Renal cortical epithelial cell (primary cell): ENCODE measurements around the gene FN3K. TPM values are rescaled to one million over a fixed set of nuclear protein-coding genes. Genes with fewer than 3 reads are reported as not detected.

ENCODE experiments used
- DNase-seq: peaks from one replicate; pipeline ENCODE4 v3.0.0-alpha.2; 2011; ENCODE audit warnings: low read depth
- total RNA-seq: library from RNA; depleted of rRNA; stranded (reverse); fragments of >200 nt; gene quantifications from 2 replicates; pipeline ENCODE4 v1.2.3, GENCODE V29; 2014

FN3K gene
- total RNA-seq, 1 donor from 2014 or later: 16.8 TPM

DNA sequence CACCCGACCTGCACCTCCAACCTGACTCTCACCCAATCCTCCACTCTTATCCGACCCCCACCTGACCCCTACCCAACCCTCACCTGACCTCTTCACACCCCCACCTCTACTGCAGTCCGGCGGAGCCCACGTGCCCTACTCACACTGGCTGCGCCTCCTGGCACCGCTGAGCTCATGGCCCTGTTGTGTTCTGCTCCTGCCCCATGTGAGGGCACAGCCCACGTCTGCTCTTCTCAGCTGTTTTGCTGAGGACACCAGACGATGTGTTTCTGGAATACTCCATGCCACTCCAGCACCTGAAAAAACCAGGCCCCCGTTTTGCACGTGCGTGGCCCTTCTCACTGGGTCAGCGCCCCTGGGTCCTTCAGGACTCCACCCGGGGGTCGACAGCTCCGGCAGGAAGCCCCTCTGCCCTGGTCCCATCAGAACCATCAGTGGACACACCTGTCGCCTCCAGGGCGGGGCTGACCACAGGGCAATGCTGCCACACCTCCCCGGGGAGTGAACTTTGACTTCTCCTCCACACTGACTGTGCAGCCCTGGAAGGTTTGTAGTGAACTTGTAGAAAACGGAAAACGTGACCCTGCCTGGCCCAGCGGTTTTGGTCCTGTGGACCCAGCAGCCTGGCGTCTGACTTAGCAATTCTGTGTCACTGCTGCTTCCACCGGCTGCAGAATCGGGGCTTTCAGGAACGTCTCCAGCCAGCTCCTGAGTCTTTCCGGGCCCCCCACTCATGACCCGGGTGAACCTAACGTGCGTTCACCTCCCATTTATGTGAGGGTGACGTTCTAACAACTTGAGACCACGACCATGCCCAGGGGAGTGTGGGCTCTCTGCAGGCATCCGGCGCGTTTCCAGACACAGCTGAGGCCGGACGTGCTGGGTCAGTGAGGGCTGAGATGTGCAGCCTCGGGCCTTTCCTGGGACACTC is 31.2 kb upstream of the FN3K start:
- DNase-seq: no peak

DNA sequence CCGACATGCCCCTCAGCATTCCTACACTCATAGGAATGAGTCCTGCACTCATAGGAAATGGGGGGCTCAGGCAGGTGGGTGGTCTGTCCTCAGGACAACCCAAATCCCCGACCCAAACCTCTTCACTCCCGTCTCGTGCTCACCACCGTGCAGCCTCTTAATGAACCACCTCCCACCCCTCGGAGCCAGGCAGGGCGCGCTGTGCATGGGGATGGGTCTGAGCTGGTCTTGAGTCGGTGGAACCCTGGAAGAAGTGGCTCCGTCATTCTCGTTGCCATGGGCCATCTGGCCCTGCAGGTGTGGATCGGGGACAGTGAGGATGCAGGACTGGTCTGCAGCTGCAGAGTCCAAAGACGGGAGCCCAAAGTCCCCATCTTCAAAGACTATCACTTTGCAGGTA is 30.5 kb upstream of the FN3K start:
- DNase-seq: no peak

DNA sequence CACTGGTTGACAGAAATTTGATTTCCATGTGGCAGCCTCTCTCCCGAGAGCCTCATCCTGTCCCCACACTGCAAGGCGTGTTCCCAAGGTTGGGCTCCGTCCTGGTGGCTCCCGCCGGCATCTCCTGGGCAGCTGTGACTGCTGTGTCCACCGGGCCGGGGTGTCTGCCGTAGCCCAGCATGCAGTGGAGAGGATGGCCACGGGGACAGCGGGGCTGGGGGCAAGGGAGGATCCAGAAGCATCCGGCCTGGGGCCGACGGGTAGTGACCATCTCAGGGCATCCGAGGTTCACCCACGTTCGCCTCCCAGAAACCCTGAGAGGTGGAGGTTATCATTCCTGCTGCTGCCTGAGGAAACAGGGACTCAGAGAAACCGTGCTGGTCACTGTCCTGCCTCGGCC is 29.7 kb upstream of the FN3K start:
- DNase-seq: no peak

DNA sequence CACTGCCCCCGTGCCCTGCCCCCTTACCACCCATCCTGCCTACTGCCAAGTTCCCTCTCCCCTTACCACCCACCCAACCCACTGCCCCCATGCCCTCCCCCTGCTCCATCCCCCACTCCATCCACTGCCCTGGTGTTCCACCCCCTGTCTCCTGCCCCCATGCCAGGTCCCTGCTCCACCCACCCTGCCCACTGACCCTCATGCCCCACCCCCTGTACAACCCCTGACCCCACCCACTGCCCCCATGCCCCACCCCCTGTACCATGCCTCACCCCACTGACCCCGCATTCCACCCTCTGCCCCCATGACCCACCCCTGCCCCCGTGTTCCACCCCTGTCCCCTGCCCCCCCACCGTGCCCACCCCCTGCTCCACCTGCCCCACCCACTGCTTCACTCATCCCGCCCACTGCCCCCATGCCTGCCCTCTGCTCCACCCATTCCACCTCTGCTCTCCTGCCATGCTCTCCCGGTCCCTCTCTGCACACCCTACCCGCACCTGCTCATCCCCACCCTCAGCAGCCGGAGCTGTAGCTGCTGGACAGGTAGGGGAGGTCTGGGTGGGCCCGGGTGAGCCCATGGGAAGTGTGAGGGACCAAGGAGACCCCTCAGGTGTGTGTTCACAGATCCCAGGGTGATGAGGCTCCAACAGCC is 26.3 kb upstream of the FN3K start:
- no peak for DNase-seq

DNA sequence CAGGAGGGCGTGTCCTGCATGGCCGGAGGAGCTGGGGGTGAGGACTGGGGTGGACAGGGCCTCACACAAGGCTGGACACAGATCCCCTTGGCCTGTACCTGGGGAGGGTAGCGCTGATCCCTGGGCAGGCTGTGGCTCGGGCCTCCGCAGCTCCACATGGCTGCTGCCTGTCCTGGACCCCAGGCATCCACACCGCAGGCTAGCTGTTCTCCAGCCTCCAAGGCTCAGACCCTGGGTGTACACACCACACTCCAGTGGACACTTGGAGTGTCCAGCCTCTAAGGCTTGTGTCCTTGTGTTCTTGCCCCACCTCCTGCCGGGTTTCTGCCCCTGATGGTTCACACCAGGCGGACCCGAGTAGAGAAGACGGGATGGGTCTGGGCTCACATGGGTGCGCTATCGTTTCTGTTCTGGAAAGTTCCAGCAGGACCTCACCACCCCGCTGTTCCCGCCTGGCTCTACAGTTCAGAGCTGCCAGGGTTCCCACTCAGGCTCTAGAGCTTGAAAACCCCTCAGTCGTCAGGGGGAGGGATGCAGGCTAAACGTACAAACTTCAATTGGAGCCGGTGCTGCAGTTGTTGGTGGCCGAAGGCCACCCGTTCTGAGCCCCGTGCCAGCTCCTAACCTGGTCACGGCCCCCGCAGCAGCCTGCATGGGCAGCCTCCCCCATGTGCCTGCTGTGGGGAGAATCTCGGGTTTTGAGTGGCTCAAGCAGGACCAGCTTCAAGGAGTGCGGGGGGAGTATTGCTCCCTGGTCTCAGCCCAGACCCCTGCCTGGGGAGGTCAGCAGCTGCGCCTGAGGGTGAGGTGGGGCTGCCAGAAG is 25.5 kb upstream of the FN3K start:
- no peak for DNase-seq

DNA sequence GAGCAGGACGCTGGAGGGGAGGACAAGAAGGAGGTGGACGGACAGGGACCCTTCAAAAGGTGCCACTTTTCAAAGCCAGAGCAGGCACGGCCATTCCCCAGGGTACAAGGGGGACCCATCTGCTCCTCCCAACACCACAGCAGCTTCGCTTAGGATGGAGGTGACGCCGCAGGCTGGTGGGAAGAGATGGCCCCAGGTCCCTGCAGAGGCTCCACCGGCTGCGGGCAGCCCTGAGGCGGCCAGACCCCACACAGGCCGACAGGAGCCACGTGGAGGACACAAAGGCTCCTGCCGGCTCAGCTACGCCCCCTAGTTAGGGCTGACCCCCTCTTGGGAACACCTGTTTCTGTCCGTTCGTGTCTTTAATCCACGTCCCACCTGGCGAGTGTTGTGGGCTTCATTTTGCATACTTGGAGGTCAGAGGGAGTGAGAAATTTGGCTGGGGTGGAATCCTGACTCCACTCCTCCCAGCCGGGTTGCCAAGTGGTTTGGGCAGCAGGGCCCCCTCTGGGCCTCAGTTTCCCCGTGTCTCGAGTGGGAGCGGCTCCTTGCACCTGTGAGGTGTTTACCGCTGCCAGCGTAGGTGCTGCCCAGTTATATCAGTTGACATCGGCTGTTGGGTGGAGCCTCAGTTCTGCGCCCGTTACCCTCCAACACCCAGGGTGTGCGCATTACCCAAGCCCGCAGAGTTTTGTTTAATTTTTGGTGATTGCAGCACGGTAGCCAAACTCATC is 24.7 kb upstream of the FN3K start:
- no peak for DNase-seq

DNA sequence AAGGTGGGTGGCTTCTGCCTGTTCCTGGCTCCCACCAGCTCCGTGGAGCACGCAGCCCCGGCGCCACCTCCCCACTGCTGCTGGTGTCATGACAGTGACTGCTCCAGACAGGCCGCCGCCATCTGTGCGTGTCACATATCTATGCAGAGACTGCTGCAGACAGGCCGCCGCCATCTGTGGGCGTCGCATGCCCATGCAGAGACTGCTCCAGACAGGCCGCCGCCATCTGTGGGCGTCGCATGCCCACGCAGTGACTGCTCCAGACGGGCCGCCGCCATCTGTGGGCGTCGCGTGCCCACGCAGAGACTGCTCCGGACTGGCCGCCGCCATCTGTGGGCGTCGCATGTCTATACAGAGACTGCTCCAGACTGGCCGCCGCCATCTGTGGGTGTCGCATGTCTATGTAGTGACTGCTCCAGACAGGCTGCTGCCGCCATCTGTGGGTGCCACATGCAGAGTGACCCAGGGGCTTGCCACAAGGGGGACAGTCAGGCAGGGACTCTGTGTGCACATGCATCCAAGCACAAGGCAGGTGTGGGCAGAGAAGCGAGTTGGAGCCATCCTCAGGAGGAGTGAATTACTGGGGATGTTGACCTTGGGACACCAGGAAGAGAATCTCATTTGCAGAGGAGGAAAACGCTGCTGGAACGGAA is 22.2 kb upstream of the FN3K start:
- no peak for DNase-seq

DNA sequence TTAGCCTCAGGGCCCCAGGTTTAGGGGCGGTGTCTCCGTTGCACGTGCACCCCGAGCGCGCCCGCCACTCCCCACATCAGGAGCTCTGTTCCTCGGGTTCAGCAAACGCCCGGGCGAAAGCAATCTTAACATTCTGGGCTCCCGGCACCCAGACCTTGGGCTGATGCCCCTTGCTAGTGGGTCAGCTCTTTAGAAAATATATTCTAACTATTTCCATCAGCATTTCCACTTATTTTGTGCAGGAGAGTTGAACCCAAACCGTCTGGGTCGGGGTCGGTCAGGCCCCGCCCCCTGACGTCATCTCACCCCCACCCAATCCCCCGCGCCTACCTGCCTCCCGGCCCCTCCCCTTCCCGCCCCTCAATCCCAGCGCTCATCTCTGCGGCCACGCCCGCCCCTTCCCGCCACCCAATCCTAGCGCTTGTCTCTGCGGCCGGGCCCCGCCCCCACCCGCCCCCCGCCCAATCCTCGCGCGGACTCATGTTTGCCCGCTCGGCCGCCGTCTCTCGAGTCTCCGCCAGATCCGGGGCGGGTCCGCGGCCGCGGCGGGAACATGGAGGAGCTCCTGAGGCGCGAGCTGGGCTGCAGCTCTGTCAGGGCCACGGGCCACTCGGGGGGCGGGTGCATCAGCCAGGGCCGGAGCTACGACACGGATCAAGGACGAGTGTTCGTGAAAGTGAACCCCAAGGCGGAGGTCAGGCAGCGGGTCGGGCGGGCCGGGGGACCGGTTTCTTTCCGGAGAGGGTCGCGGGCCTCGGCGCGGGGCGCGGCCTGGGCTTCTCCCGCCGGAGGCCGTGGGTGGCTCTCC is 19.0 kb upstream of the FN3K start, which contains the start of gene FN3KRP:
FN3KRP (plus strand) TSS at position 504 of the 808 bp plus-strand sequence; CDS start at position 554, 50 bp downstream.
- DNase-seq: peak; percentile 73

DNA sequence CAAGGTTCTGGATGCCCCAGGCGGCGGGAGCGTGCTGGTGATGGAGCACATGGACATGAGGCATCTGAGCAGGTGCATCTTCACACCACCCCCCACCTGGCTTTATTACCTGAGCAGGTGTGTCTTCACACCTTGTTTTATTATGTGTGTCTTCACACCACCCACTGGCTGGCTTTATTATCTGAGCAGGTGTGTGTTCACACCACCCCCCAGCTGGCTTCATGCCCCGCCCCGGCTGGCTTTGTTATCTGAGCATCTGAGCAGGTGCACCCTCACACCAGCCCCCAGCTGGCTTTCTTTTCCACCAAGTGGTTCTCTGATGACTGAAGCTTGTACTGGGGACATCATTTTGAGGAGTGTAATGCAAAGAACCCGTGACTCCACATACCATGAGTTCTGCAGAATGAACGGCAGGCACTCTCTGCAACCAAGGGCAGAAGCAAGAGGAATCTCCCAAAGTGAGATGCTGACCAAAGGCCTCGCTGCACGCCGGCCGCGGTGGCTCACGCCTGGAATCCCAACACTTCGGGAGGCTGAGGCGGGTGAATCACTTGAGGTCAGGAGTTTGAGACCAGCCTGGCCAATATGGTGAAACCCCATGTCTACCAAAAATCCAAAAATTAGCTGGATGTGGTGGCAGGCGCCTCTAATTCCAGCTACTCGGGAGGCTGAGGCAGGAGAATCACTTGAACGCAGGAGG is 16.3 kb upstream of the FN3K start:
- no peak for DNase-seq

DNA sequence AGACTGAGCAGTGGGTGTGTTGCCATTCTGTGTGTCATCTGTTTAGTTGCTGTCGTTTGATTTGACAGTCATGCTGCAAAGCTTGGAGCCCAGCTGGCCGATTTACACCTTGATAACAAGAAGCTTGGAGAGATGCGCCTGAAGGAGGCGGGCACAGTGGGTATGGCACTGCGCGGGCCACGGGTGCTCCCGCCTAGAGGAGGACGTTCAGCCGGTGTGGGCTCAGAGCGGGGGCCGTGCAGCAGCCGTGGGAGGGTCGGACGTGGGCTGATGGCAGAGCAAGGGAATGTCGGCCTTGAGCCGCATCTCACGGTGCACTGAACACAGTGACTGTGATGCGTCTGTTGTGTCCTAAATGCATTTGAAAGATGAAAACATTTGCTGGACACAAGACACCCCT is 15.2 kb upstream of the FN3K start:
- no peak for DNase-seq

DNA sequence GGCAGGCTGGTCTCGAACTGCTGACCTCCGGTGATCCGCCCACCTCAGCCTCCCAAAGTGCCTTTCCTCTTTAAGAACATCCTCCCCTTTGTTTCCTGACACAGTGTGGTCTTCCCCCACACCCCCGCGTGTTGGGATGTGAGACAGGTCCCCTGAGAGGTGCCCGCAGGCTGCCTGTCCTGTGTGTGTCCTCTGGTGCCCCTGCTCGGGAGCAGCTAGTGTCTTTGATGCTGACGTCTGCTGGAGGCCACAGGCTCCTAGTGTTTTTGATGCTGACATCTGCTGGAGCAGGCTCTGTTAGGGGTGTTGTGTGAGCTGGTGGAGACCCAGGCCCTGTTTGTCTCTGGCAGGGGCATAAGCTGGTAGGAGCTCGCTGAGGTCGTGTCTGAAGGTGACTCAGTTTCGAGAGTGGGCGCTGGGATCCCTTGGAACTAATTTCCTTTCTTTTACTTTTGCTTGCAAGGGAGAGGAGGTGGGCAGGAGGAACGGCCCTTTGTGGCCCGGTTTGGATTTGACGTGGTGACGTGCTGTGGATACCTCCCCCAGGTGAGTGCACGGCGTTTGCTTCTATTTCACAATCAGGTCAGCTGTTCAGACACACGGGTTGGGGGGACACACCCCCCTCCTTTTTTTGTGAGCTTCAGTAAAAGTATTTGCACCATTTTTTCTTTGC is 12.9 kb upstream of the FN3K start:
- DNase-seq: no peak

DNA sequence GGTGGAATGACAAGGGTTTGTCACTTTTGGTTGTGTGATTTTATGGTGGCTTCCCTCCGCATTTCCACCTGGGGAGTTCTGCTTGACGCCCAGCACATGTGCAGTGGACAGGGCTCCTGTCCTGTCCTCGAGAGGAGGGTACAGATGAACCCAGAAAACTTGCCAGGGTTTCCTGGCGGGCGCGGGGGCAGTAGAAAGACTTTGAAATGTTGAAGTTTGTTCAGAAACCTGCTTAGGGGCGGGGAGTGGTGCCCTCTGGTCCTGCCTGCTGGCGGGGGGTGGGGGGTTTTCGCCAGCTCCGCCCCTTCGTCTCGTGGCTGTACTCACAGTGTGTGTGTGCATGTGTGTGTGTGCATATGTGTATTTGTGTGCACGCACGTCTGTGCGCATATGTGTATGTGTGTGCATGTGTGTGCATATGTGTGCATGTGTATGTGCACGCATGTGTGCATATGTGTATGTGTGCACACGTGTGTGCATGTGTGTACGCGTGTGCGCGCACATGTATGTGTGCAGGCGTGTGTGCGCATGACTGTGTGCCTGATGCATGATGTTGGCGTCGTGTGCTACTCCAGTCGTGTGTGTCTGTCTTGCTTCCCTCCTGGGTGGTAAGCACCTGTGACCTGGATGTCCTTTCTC is 12.1 kb upstream of the FN3K start:
- no peak for DNase-seq

DNA sequence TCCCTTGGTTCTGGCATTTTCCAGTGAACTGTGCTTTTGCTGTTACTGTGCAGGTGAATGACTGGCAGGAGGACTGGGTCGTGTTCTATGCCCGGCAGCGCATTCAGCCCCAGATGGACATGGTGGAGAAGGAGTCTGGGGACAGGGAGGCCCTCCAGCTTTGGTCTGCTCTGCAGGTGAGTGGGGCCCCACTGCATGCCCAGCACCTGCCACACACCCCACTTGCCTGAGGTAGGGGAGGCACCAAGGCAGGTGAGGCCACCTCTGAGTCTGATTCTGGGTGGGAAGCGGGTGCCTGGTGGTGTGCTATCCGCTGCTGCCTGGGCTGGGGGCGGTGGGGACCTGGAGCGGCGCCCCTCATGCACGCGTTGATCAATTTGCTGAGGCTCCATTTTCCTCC is 9.0 kb upstream of the FN3K start:
- no peak for DNase-seq

DNA sequence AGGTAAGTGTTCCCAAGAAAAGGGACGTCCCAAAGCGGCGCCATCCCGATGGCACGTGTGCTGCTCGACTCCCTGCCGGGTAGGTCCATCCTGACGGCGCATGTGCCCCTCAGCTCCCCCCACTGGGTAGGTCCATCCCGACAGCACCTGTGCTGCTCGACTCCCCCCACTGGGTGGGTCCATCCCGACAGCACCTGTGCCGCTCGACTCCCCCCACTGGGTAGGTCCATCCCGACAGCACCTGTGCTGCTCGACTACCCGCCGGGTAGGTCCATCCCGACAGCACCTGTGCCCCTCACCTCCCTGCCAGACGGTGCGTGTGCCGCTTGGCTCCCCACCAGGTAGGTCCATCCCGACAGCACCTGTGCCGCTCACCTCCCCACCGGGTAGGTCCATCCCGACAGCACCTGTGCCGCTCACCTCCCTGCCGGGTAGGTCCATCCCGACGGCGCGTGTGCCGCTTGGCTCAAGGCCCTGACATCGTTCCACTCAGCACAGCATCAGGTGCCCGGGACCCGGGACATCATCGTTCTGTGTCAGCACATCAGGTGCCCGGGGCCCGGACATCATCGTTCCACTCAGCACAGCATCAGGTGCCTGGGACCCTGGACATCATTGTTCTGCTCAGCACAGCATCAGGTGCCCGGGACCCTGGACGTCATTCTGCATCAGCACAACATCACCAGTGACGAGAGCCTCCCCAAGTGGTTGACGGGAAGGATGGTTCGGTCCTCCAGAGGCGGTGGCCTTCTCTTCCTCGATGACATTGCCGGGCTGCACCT is 5.7 kb upstream of the FN3K start:
- DNase-seq: no peak

DNA sequence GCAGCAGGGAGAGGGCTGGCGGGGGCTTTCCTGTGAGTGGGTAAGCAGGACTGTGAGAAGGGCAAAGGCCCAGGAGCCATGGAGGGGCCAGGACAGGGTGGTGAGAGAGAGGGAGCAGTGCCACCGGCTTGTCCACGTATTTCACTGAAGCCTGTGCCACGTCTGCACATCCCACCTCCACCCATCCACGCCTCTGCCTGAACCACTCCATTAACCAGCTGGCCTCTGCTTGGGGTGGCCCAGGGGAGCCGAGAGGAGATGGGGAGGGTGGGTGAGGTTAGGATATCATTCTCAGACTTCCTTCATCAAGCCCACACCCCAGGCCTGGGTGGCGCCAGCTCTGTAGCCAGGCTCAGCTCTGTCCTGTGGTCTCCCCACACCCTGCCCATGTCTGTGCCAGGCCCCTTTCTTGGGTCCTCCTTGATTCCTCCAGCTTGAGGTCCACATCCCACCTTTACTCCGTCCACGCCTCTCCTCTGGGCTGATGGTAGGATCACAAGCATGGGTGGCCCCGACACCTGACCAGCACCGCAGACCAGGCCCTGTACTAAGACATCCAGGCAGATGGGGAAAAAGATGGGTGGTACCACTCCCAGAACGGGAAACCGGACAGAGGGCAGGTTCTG is 3.2 kb upstream of the FN3K start:
- DNase-seq: no peak

DNA sequence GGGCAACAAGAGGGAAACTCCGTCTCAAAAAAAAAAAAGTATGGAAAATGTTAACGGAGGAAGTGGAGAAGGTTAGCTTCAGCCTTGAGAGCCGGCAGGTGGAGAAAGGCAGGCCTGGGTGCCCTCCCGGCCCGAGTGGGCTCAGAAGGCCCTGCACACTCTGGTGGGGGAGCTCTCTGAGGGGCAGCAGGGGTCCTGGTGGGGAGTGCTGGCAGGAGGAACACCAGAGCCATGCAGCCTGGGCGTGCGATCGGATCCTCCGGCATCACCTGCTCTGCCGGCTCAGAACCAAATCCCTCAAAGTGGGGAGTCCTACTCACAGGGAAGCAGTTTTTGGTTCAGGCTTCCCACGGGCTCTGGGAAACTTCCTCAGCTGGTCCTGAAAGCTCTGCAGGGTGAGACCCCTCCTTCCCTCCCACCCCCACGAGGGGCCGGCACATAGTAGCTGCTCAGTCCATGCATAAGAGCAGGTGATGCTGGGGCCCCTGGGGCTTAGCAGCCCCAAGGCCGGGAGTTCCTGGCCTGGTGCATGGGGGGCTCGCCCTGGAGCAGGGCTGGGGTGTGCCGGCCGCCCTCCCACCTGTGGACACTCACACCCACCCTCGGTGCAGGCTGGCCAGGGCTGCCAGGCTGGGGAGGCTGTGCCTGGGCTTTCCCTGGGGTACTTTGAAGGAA is 1.2 kb downstream of the FN3K start:
- DNase-seq: no peak
